Ishikawa (cell line): ENCODE measurements around the gene INPP4B.

Experiments used
- CEBPB ChIP-seq: IDR thresholded peaks from 2 replicates; pipeline ENCODE4 v1.6.1; 2012
- CREB1 ChIP-seq: IDR thresholded peaks from 2 replicates; pipeline ENCODE4 v1.6.1; 2012; ENCODE audit warnings: low read depth
- EGR1 ChIP-seq: IDR thresholded peaks from 2 replicates; pipeline ENCODE4 v1.6.1; 2012
- EP300 ChIP-seq: IDR thresholded peaks from 2 replicates; pipeline ENCODE4 v1.6.1; 2012; ENCODE audit warnings: borderline replicate concordance
- FOXM1 ChIP-seq: IDR thresholded peaks from 2 replicates; pipeline ENCODE4 v1.6.1; 2012; ENCODE audit warnings: low read depth, borderline replicate concordance
- MAX ChIP-seq: IDR thresholded peaks from 2 replicates; pipeline ENCODE4 v1.6.1; 2012
- NFIC ChIP-seq: IDR thresholded peaks from 2 replicates; pipeline ENCODE4 v1.6.1; 2012
- RAD21 ChIP-seq: IDR thresholded peaks from 2 replicates; pipeline ENCODE4 v1.6.1; 2012; ENCODE audit warnings: low read depth
- REST ChIP-seq: IDR thresholded peaks from 2 replicates; pipeline ENCODE4 v1.6.1; 2012; ENCODE audit warnings: low read depth, mild to moderate bottlenecking
- TAF1 ChIP-seq: IDR thresholded peaks from 2 replicates; pipeline ENCODE4 v1.6.1; 2012; ENCODE audit warnings: low read depth, mild to moderate bottlenecking
- TCF12 ChIP-seq: IDR thresholded peaks from 2 replicates; pipeline ENCODE4 v1.6.1; 2012; ENCODE audit warnings: low read depth
- TEAD4 ChIP-seq: IDR thresholded peaks from 2 replicates; pipeline ENCODE4 v1.6.1; 2012
- USF1 ChIP-seq: IDR thresholded peaks from 2 replicates; pipeline ENCODE4 v1.6.1; 2012
- YY1 ChIP-seq: IDR thresholded peaks from 2 replicates; pipeline ENCODE4 v1.6.1; 2012; ENCODE audit warnings: low read depth
- ZBTB7A ChIP-seq: IDR thresholded peaks from 2 replicates; pipeline ENCODE4 v1.6.1; 2012; ENCODE audit warnings: low read depth

Gene INPP4B

GRCh38 chr4:142809559-142809958, 36.5 kb downstream of the INPP4B start:
- TF ChIP-seq EGR1 (no peak), MAX (no peak), REST (no peak), RAD21 (no peak), YY1 (no peak), TEAD4 (no peak), FOXM1 (no peak), CEBPB (no peak)

GRCh38 chr4:142801966-142802365, 44.1 kb downstream of the INPP4B start:
- TF ChIP-seq NFIC (no peak), REST (no peak), USF1 (no peak), MAX (no peak), TAF1 (no peak), FOXM1 (no peak), CREB1 (no peak), ZBTB7A (no peak), EGR1 (no peak), RAD21 (no peak)

GRCh38 chr4:142781114-142781513, 65.0 kb downstream of the INPP4B start:
- TF ChIP-seq NFIC (no peak), TAF1 (no peak), TEAD4 (no peak), EGR1 (no peak), FOXM1 (no peak), USF1 (no peak)

- TF ChIP-seq REST (no peak), ZBTB7A (no peak), EGR1 (no peak), CEBPB (no peak), TEAD4 (no peak), MAX (no peak), YY1 (no peak), FOXM1 (no peak), CREB1 (no peak), TCF12 (no peak), TAF1 (no peak), NFIC (no peak)
Measured at GRCh38 chr4:142778900-142779299, 67.2 kb downstream of the INPP4B start.

GRCh38 chr4:142778430-142778829, 67.7 kb downstream of the INPP4B start:
- TF ChIP-seq EGR1 (no peak), TEAD4 (no peak), EP300 (no peak), MAX (no peak), CREB1 (no peak), RAD21 (no peak), USF1 (no peak), TAF1 (no peak), CEBPB (no peak), TCF12 (no peak), NFIC (no peak), ZBTB7A (no peak), YY1 (no peak)
